Measurements from ENCODE around the gene GSTCD. TPM values are rescaled to one million over a fixed set of nuclear protein-coding genes. Genes with fewer than 3 reads are reported as not detected.

Gene GSTCD
- total RNA-seq, 1 experiment from 2014 or later, result 17.9 TPM

- H3K14ac ChIP-seq (ENCODE audit: insufficient read depth, low read length), result no peak overlapping the region; the same call in 1 of the 2 replicates
- no peak overlapping the region for H2BK5ac ChIP-seq (ENCODE audit: insufficient read length, low read length)
- no peak for TF ChIP-seq CTCF (conservative IDR thresholded peaks at IDR 0.05)
Measured at GRCh38 chr4:105835177-105835576, 126.6 kb downstream of the GSTCD start.

More at GRCh38 chr4:105835177-105835576, 126.6 kb downstream of the GSTCD start:
- Histone ChIP-seq H3K4me2 (ENCODE audit: insufficient read depth, insufficient read length, low read length) (no peak overlapping the region), H4K20me1 (ENCODE audit: control insufficient read depth, insufficient read depth, insufficient read length) (no peaks in the 10 kb centered on the region), H3K4me1 (ENCODE audit: insufficient read depth, low read length) (no peaks in the 10 kb centered on the region), H3K56ac (ENCODE audit: insufficient read length, low read depth, low read length) (no peak overlapping the region), H3K27ac (ENCODE audit: insufficient read length, low read depth, low read length) (no peak overlapping the region), H3K23me2 (ENCODE audit: insufficient read length, low read depth, low read length, poor library complexity, severe bottlenecking) (no peaks in the 10 kb centered on the region), H2BK12ac (ENCODE audit: insufficient read length, low read depth, low read length) (no peak overlapping the region), H3T11ph (ENCODE audit: low read length) (no peak overlapping the region), H3K9me3 (ENCODE audit: control insufficient read depth, low read depth, low read length) (no peaks in the 10 kb centered on the region), H3K79me2 (ENCODE audit: insufficient read depth, low read length) (no peaks in the 10 kb centered on the region), H2BK15ac (ENCODE audit: low read depth, low read length) (no peak overlapping the region), H3K27me3 (ENCODE audit: insufficient read depth, low read length) (no peaks in the 10 kb centered on the region), H4K8ac (replicated peaks; ENCODE audit: insufficient read length, low read depth, low read length) (no peak overlapping the region), H3K23ac (ENCODE audit: insufficient read length, low read depth, low read length) (no peak overlapping the region), H4K5ac (ENCODE audit: insufficient read length, low read depth, low read length) (no peak overlapping the region), H3K79me1 (ENCODE audit: insufficient read depth, low read depth, low read length, poor library complexity, severe bottlenecking) (no peaks in the 10 kb centered on the region), H4K91ac (ENCODE audit: insufficient read length, low read depth, low read length) (no peak overlapping the region), H3K18ac (ENCODE audit: insufficient read length, low read depth, low read length) (no peak overlapping the region), H2AK5ac (ENCODE audit: insufficient read length, low read length) (no peak overlapping the region), H2BK20ac (ENCODE audit: low read depth, low read length, poor library complexity, severe bottlenecking) (no peak overlapping the region), H3K4ac (ENCODE audit: low read depth, low read length) (no peak overlapping the region), H2AFZ (ENCODE audit: low read length) (no peak overlapping the region), H2BK120ac (ENCODE audit: low read depth, low read length, poor library complexity, severe bottlenecking) (no peak overlapping the region), H3K9ac (ENCODE audit: extremely low read depth, insufficient read length, low read length) (no peak overlapping the region)
- peak overlapping the region in 1 of 3 experiments; percentile 28; a peak in 1 of 7 replicates for H3K27ac Mint-ChIP-seq
- WGBS (ENCODE audit: extremely low coverage, insufficient read length, low lambda C conversion rate), result no CpG with 5 or more reads among the region's 6 CpGs
- no peaks in the 10 kb centered on the region for H3K27me3 Mint-ChIP-seq (ENCODE audit: low read depth)
- no peak for DNase-seq
- no peaks in the 10 kb centered on the region; a peak in 1 of 4 replicates for H3K4me1 Mint-ChIP-seq
- H3K9me3 Mint-ChIP-seq, result no peaks in the 10 kb centered on the region
- no peak overlapping the region for H3K4me3 Mint-ChIP-seq
- H3K36me3 Mint-ChIP-seq (ENCODE audit: insufficient read depth in 1 of 3, low read depth in 3 of 3), result peaks cover 8 to 22% (median 9%) of the 10 kb centered on the region in 3 experiments; a peak in 6 of 7 replicates
